ENCODE measurements around the gene SPACDR. TPM values are rescaled to one million over a fixed set of nuclear protein-coding genes. Genes with fewer than 3 reads are reported as not detected.
A peak's percentile ranks its signal among the peaks of the same experiment; 100 is the strongest.
"Not testable (repeated sequence)": the region's sequence is repeated elsewhere in the genome, so short reads cannot be mapped to it uniquely, and the experiment has no call there.

SPACDR gene
- total RNA-seq, 2 donors from 2014 or later: 3.3 to 17.3 TPM

DNA sequence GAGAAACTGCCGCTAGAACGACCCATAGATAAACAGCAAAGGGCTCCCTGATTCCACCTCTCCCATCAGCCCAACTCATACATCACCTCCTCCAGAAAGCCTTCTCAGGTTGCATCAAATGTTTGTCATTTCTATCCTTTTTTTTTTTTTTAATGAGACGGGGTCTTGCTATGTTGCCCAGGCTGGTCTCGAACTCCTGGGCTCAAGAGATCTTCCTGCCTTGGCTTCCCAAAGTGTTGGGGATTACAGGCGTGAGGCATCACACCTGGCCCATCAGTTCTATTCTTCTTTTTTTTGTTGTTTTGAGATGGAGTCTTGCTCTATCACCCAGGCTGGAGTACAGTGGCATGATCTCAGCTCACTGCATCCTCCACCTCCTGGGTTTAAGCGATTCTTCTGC lies 7.0 kb downstream of the SPACDR start:
- peaks cover 33% of the 10 kb centered on the region for H3K36me3 Mint-ChIP-seq (ENCODE audit: low read depth)
- no peaks in the 10 kb centered on the region for H3K27me3 Mint-ChIP-seq
- no peak for ATAC-seq (replicated peaks)
- H3K9me3 Mint-ChIP-seq: no peaks in the 10 kb centered on the region
- H3K4me3 Mint-ChIP-seq: no peak overlapping the region
- H3K4me1 Mint-ChIP-seq: peaks cover 11% of the 10 kb centered on the region
- no peak overlapping the region for H3K27ac Mint-ChIP-seq

DNA sequence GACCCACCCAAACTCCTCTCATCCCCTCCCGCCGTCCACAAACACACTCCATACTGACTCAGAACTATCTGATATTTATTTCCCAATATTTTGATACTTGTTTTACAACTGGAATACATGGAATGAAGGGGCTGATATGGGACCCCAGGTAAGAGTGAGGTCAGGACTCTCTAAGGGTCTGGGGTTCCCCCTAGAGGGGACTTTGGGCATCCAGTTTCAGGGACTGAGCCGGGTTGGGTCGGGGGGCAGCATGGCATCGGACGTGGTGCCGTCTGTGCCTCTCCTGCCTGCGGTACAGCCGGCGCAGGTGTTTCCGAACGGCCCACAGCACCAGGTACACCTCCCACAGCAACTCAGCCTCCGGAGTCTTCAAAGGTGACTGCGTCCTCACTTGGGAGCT lies 7.5 kb downstream of the SPACDR start:
- H3K4me3 Mint-ChIP-seq: no peak overlapping the region
- H3K27ac Mint-ChIP-seq: no peak overlapping the region
- H3K27me3 Mint-ChIP-seq: no peaks in the 10 kb centered on the region
- peaks cover 11% of the 10 kb centered on the region for H3K4me1 Mint-ChIP-seq
- no peaks in the 10 kb centered on the region for H3K9me3 Mint-ChIP-seq
- ATAC-seq (replicated peaks): no peak
- H3K36me3 Mint-ChIP-seq (ENCODE audit: low read depth): peaks cover 31% of the 10 kb centered on the region

- no peak for ATAC-seq (replicated peaks)
- peaks cover 11% of the 10 kb centered on the region for H3K4me1 Mint-ChIP-seq
- H3K27me3 Mint-ChIP-seq: no peaks in the 10 kb centered on the region
- no peak overlapping the region for H3K4me3 Mint-ChIP-seq
- H3K27ac Mint-ChIP-seq: no peak overlapping the region
- peaks cover 18% of the 10 kb centered on the region for H3K36me3 Mint-ChIP-seq (ENCODE audit: low read depth)
- H3K9me3 Mint-ChIP-seq: no peaks in the 10 kb centered on the region
Measured at GRCh38 chr7:100455206-100455605, 8.9 kb downstream of the SPACDR start.

DNA sequence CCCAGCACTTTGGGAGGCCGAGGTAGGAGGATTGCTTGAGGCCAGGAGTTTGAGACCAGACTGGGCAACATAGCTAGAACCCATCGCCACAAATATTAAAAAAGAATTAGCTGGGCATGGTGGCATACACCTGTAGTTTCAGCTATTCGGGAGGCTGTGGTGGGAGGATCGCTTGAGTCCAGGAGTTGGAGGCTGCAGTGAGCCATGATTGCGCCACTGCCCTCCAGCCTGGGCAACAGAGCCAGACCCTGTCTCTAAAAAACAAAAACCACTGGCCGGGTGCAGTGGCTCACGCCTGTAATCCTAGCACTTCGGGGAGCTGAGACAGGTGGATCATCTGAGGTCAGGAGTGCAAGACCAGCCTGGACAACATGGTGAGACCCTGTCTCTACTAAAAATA lies 10.2 kb downstream of the SPACDR start:
- H3K9me3 Mint-ChIP-seq; H3K36me3 Mint-ChIP-seq (ENCODE audit: low read depth); ATAC-seq (replicated peaks); H3K4me3 Mint-ChIP-seq; H3K27me3 Mint-ChIP-seq; H3K27ac Mint-ChIP-seq: not testable (repeated sequence)
- peaks cover 11% of the 10 kb centered on the region for H3K4me1 Mint-ChIP-seq

GRCh38 chr7:100452513-100452912 lies 11.5 kb downstream of the SPACDR start:
- Mint-ChIP-seq H3K27ac (no peak overlapping the region), H3K4me3 (no peak overlapping the region), H3K27me3 (no peaks in the 10 kb centered on the region), H3K36me3 (ENCODE audit: low read depth) (no peaks in the 10 kb centered on the region), H3K4me1 (peaks cover 5% of the 10 kb centered on the region), H3K9me3 (no peaks in the 10 kb centered on the region)
- no peak for ATAC-seq (replicated peaks)

DNA sequence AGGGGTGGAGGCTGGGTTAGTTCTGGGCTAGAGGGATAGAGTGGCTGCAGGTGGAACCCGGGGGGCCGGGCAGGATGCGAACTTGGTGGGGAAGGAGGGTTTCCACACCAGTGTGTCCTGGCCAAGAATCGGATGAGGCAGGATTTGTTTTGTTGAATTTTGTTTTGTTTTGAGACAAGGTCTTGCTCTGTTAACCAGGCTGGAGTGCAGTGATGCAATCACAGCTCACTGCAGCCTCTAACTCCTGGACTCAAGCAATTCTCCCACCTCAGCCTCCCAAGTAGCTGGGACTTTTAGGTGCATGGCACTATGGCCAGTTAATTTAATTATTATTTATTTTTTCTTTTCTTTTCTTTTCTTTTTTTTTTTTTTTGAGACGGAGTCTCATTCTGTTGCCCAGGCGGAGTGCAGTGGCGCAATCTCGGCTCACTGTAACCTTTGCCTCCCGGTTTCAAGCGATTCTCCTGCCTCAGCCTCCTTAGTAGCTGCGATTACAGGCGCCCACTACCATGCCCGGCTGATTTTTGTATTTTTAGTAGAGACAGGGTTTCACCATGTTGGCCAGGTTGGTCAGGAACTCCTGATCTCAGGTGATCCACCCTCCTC lies 14.8 kb downstream of the SPACDR start:
- H3K27me3 Mint-ChIP-seq: no peaks in the 10 kb centered on the region
- H3K27ac Mint-ChIP-seq: no peak overlapping the region
- ATAC-seq (replicated peaks): no peak
- H3K4me1 Mint-ChIP-seq: no peaks in the 10 kb centered on the region
- no peak overlapping the region for H3K4me3 Mint-ChIP-seq
- no peaks in the 10 kb centered on the region for H3K36me3 Mint-ChIP-seq (ENCODE audit: low read depth)
- no peaks in the 10 kb centered on the region for H3K9me3 Mint-ChIP-seq

GRCh38 chr7:100447363-100447762 lies 16.7 kb downstream of the SPACDR start:
- H3K27ac Mint-ChIP-seq, H3K9me3 Mint-ChIP-seq, H3K4me3 Mint-ChIP-seq: not testable (repeated sequence)

DNA sequence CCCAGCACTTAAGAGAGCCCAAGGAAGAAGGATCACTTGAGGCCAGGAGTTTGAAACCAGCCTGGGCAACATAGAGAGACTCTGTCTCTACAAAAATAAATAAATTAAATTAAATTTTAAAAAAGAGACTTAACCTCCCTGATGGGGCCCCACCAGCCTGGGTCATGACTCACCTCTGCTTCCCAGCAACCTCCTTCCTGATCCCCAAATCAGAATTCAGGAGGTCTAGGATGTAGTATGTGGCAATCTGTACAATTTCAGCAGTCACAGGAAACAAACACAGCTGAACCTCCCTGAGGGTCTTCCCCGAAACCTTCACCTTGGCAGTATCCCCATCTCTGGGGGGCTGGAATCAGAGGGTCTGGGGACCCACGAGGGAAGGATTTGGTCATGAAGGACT lies 18.0 kb downstream of the SPACDR start:
- Mint-ChIP-seq H3K27me3 (no peaks in the 10 kb centered on the region), H3K27ac (no peak overlapping the region), H3K4me1 (peaks cover 11% of the 10 kb centered on the region), H3K36me3 (ENCODE audit: low read depth) (no peaks in the 10 kb centered on the region), H3K9me3 (no peaks in the 10 kb centered on the region), H3K4me3 (no peak overlapping the region)
- no peak for ATAC-seq (replicated peaks)

More at GRCh38 chr7:100447363-100447762, 16.7 kb downstream of the SPACDR start:
- not testable (repeated sequence) for H3K36me3 Mint-ChIP-seq (ENCODE audit: low read depth); H3K27me3 Mint-ChIP-seq; H3K4me1 Mint-ChIP-seq; ATAC-seq (replicated peaks)

GRCh38 chr7:100444311-100445278 lies 19.5 kb downstream of the SPACDR start:
- Mint-ChIP-seq H3K27ac (peak overlapping the region; percentile 80), H3K4me1 (peaks cover 11% of the 10 kb centered on the region), H3K4me3 (peak overlapping the region; percentile 47), H3K36me3 (ENCODE audit: low read depth) (no peaks in the 10 kb centered on the region), H3K27me3 (no peaks in the 10 kb centered on the region), H3K9me3 (no peaks in the 10 kb centered on the region)
- peak; percentile 85 for ATAC-seq (replicated peaks)

DNA sequence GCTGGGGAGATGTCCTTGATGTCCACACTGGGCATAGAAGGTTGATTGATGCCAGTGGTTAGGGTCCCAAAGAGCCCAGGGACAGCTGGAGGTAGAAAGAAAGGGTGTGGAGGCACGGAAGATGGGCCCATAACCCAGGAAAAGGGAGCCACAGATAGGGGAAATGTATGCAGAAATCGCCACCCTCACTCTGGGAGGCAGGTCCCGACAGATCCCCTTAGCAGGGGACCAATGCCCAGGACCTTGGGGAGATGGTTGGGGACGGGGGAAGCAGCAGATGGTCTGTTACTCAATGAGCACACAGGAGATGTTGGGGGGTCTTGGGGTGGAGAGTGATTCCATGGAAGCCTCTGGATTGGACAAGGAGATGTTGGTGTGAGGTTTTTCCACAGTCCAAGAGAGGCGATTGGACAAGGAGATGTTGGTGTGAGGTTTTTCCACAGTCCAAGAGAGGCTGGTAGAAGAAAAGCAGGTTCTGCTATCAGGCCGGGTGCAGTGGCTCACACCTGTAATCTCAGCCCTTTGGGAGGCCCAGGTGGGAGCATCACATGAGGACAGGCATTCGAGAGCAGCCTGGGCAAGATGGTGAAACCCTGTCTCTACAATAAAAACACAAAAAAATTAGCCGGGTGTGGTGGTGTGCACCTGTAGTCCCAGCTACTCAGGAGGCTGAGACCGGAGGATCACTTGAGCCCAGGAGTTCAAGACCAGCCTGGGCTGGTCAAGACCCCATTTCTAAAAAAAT lies 20.8 kb downstream of the SPACDR start:
- Mint-ChIP-seq H3K4me3 (no peak overlapping the region), H3K4me1 (peaks cover 11% of the 10 kb centered on the region), H3K36me3 (ENCODE audit: low read depth) (no peaks in the 10 kb centered on the region), H3K27ac (peak overlapping the region; percentile 72), H3K9me3 (no peaks in the 10 kb centered on the region), H3K27me3 (no peaks in the 10 kb centered on the region)
- ATAC-seq (replicated peaks): no peak

DNA sequence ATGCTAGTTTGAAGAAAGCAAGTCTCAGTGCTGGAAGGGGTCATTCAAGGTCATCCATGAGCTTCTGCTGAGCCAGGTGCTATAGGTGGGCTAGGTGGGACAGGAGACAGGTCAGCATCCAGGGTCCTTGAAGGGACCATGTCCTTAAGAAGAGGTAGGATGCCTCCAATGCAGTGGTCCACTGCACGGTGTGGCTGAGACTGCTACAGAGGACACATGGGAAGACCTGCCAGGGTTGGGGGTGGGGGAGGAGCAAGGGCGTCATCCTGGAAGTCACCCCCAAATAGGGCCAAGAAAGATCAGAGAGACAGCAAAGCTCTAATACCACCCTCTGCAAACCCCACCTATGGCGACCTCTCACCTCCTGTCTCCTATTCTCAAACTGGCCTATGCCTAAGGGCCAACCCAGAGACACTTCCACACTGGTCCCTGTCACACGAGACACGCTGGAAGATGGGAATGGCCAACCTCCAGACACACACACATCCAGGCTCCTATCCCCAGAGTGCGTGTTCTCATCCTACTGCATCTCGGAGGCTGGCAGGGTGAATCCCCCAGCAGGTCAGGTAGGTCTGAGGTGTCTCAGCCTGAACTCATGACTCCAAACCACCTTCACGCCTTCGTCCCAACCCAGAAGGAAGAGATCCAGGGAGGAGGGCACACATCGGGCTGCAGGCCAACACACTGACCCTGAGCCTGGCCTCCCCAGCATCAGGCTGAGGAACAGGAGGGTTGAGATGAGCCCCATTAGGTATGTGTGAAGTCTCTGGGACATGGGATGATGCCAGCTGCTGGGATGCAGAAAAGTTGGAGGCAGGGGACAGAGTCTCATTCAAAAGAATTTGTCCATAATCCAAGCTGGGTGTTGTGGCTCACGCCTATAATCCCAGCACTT lies 22.2 kb downstream of the SPACDR start:
- H3K27me3 Mint-ChIP-seq: no peaks in the 10 kb centered on the region
- no peaks in the 10 kb centered on the region for H3K36me3 Mint-ChIP-seq (ENCODE audit: low read depth)
- no peak overlapping the region for H3K4me3 Mint-ChIP-seq
- ATAC-seq (replicated peaks): no peak
- H3K9me3 Mint-ChIP-seq: no peaks in the 10 kb centered on the region
- H3K4me1 Mint-ChIP-seq: peaks cover 11% of the 10 kb centered on the region
- peak overlapping the region; percentile 42 for H3K27ac Mint-ChIP-seq

DNA sequence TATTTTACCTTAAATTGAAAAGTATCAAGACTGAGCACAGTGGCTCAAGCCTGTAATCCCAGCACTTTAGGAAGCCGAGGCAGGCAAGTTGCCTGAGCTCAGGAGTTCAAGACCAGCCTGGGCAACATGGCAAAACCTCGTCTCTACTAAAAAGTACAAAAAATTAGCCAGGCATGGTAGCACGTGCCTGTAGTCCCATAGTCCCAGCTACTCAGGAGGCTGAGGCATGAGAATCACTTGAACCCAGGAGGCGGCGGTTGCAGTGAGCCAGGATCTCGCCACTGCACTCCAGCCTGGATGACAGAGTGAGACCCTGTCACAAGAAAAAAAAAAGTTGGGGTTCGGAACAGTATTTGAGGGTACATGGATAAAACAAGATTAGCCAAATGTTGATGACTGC lies 24.8 kb downstream of the SPACDR start:
- not testable (repeated sequence) for ATAC-seq (replicated peaks); H3K27ac Mint-ChIP-seq
- peaks cover 16% of the 10 kb centered on the region for H3K4me1 Mint-ChIP-seq

DNA sequence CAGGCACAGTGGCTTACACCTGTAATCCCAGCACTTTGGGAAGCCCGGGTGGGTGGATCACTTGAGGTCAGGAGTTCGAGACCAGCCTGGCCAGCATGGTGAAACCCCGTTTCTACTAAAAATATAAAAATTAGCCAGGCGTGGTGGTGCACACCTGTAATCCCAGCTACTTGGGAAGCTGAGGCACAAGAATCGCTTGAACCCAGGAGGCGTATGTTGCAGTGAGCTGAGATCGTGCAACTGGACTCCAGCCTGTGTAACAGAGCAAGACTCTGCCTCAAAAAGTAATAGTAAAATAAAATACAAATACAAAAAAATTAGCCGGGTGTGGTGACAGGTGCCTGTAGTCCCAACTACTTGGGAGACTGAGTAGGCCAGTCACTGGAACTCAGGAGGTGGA lies 25.3 kb downstream of the SPACDR start:
- H3K36me3 Mint-ChIP-seq (ENCODE audit: low read depth): peaks cover 28% of the 10 kb centered on the region
- not testable (repeated sequence) for H3K27me3 Mint-ChIP-seq; H3K9me3 Mint-ChIP-seq; ATAC-seq (replicated peaks); H3K4me3 Mint-ChIP-seq; H3K27ac Mint-ChIP-seq
- peaks cover 21% of the 10 kb centered on the region for H3K4me1 Mint-ChIP-seq

More for the DNA sequence above, 24.8 kb downstream of the SPACDR start:
- H3K36me3 Mint-ChIP-seq (ENCODE audit: low read depth): peaks cover 23% of the 10 kb centered on the region
- H3K4me3 Mint-ChIP-seq, H3K9me3 Mint-ChIP-seq, H3K27me3 Mint-ChIP-seq: not testable (repeated sequence)

- H3K9me3 Mint-ChIP-seq: no peaks in the 10 kb centered on the region
- no peaks in the 10 kb centered on the region for H3K27me3 Mint-ChIP-seq
- peaks cover 34% of the 10 kb centered on the region for H3K36me3 Mint-ChIP-seq (ENCODE audit: low read depth)
- H3K4me3 Mint-ChIP-seq: no peak overlapping the region
- peaks cover 24% of the 10 kb centered on the region for H3K4me1 Mint-ChIP-seq
- ATAC-seq (replicated peaks): no peak
- peak overlapping the region; percentile 41 for H3K27ac Mint-ChIP-seq
Measured at GRCh38 chr7:100438172-100438571, 25.9 kb downstream of the SPACDR start.

Measured in activated T-helper 17 cell treated with anti-CD3 and anti-CD28 coated beads, Interleukin-2, amount 50 U/mL, for 72 hours (primary cell).